Karpas-422 (cell line): Measurements from ENCODE around the gene VPS45. TPM values are rescaled to one million over a fixed set of nuclear protein-coding genes. Genes with fewer than 3 reads are reported as not detected.
A peak's percentile ranks its signal among the peaks of the same experiment; 100 is the strongest.

Source experiments
- DNase-seq: peaks from one replicate; pipeline ENCODE4 v3.0.0-alpha.2; 2015
- H2AFZ ChIP-seq: fragments of 200-600 bp; sonication (generic); 2 replicates; pipeline ENCODE4 v1.6.1; 2014; ENCODE audit warnings: antibody characterized with exemption, low read length, mixed read lengths
- H3K27ac ChIP-seq: fragments of 200-600 bp; sonication (generic); 2 replicates; pipeline ENCODE4 v1.5.1; 2014; ENCODE audit warnings: mild to moderate bottlenecking, low read length, moderate library complexity
- H3K27me3 ChIP-seq: fragments of 200-600 bp; sonication (generic); 2 replicates; pipeline ENCODE4 v1.6.1; 2014; ENCODE audit warnings: low read length, mixed read lengths
- H3K36me3 ChIP-seq: fragments of 200-600 bp; sonication (generic); 2 replicates; pipeline ENCODE4 v1.6.1; 2014; ENCODE audit warnings: low read length, mixed read lengths; ENCODE audit not compliant: insufficient read depth
- H3K4me1 ChIP-seq: fragments of 200-600 bp; sonication (generic); 2 replicates; pipeline ENCODE4 v1.6.1; 2014; ENCODE audit warnings: mild to moderate bottlenecking, low read length, mixed read lengths
- H3K4me2 ChIP-seq: fragments of 200-600 bp; sonication (generic); 2 replicates; pipeline ENCODE4 v1.6.1; 2014; ENCODE audit warnings: low read length, low read depth, mild to moderate bottlenecking; ENCODE audit not compliant: poor library complexity, severe bottlenecking
- H3K4me3 ChIP-seq: fragments of 200-600 bp; sonication (generic); 2 replicates; pipeline ENCODE4 v1.5.1; 2014; ENCODE audit warnings: mild to moderate bottlenecking, antibody characterized with exemption, low read length, mixed read lengths
- H3K79me2 ChIP-seq: fragments of 200-600 bp; sonication (generic); 2 replicates; pipeline ENCODE4 v1.6.1; 2014; ENCODE audit warnings: mild to moderate bottlenecking, low read length, mixed read lengths
- H3K9ac ChIP-seq: fragments of 200-600 bp; sonication (generic); 2 replicates; pipeline ENCODE4 v1.6.0; 2014; ENCODE audit warnings: low read length
- H3K9me2 ChIP-seq: fragments of 200-600 bp; sonication (generic), shearing (Covaris generic); replicated peaks from 2 replicates; pipeline ENCODE4 v1.6.0; 2014; ENCODE audit warnings: mild to moderate bottlenecking, low read length, moderate library complexity; ENCODE audit not compliant: insufficient read depth
- H3K9me3 ChIP-seq: fragments of 300-700, 200-600 bp; sonication (generic); 2 replicates; pipeline ENCODE4 v1.6.1; 2014; ENCODE audit warnings: low read length, mixed read lengths
- H4K20me1 ChIP-seq: fragments of 200-600 bp; sonication (generic); 2 replicates; pipeline ENCODE4 v1.6.1; 2014; ENCODE audit warnings: mild to moderate bottlenecking, antibody characterized with exemption, low read length, low read depth; ENCODE audit not compliant: insufficient read depth
- total RNA-seq: library from RNA; depleted of rRNA; stranded (reverse); fragments of >200 nt; shearing (Covaris generic); gene quantifications from 2 replicates; pipeline ENCODE4 v1.2.3, GENCODE V29; 2014; ENCODE audit warnings: low replicate concordance; rRNA removed

VPS45 gene, protein sequence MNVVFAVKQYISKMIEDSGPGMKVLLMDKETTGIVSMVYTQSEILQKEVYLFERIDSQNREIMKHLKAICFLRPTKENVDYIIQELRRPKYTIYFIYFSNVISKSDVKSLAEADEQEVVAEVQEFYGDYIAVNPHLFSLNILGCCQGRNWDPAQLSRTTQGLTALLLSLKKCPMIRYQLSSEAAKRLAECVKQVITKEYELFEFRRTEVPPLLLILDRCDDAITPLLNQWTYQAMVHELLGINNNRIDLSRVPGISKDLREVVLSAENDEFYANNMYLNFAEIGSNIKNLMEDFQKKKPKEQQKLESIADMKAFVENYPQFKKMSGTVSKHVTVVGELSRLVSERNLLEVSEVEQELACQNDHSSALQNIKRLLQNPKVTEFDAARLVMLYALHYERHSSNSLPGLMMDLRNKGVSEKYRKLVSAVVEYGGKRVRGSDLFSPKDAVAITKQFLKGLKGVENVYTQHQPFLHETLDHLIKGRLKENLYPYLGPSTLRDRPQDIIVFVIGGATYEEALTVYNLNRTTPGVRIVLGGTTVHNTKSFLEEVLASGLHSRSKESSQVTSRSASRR
- 24.9 and 39.0 TPM in 2 replicates for total RNA-seq

DNA sequence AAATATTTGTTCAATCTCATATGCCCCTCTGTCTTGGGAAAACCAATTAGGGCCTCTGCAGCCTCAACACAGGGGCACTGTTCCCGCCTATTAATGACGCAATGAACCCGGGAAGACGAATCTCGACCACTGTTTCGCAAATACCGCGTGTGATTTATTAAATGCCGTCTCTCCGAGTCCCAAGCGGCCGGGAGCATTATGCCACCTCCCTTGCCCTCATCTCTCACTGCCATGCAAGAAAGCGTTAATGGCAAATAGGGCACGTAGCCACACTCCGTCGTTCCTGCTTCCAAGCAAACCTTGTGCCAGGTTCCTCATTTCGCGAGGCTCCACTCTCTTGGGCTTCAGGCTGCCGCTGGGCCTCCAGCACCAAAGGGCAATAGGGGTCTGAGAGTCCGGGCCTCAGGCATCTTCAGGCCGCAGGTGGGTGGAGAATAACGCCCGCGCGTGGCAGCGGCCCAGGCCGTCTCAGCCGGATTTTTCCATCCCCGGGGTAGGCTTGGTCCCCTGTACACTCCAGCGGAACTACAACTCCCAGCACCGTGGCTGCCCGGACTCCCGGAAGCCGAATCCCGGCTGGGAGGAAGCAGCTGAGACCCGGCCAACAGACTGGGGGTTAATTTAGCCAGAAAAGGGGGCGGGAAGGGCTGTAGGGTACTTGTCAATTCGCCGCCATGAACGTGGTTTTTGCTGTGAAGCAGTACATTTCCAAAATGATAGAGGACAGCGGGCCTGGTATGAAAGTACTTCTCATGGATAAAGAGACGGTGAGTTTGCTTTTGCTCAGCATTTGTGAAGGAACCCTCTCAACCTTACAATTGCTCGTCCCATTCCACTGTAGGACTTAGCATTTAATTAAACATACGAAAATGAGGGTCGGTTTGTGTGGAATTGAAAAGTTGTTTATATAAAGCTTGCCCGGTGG is at the start of gene VPS45:
Gene VPS45, plus strand, starts transcription at position 593 of the 925 bp plus-strand sequence. Its CDS starts 82 bp downstream, at position 675.
- Histone ChIP-seq H3K36me3 (no peaks in the 10 kb centered on the region), H3K9me3 (no peaks in the 10 kb centered on the region), H3K4me1 (peaks cover 23% of the 10 kb centered on the region), H3K27ac (peak within 1 kb of the TSS; percentile 57), H3K4me3 (peak within 1 kb of the TSS; percentile 78), H3K4me2 (peak within 1 kb of the TSS; percentile 83), H3K27me3 (no peaks in the 10 kb centered on the region), H2AFZ (peak within 1 kb of the TSS; percentile 98), H3K9ac (peak within 1 kb of the TSS; percentile 78), H3K9me2 (no peaks in the 10 kb centered on the region), H3K79me2 (peaks cover 9% of the 10 kb centered on the region; the same call in 1 of the 2 replicates), H4K20me1 (no peaks in the 10 kb centered on the region)
- peak; percentile 95 for DNase-seq

DNA sequence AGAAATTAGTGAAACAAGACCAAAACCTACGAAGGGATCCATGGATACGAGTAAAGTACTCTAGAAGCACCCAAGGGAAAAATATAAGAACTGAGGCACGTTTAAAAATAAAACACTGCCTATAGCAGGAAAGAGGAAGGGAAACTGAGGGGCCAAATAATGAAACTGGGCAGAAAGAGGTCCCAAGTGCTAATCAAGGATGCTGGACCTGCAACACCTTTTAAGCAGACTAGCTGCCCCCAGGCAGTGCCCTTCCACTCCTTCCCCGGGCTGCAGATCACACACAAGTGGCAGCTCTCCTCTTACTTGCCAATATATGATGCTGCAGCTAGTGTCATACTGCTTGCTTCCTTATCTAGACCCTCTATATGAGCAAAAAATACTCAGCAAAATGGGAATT is 49.4 kb upstream of the VPS45 start:
- H3K4me3 ChIP-seq = no peak overlapping the region
- peak overlapping the region; percentile 36 for H3K4me2 ChIP-seq
- H3K36me3 ChIP-seq = no peaks in the 10 kb centered on the region
- no peaks in the 10 kb centered on the region for H3K9me3 ChIP-seq
- no peak overlapping the region for H3K27ac ChIP-seq
- H4K20me1 ChIP-seq = no peaks in the 10 kb centered on the region
- DNase-seq = peak; percentile 43
- no peak overlapping the region for H2AFZ ChIP-seq
- H3K4me1 ChIP-seq = peaks cover 9% of the 10 kb centered on the region
- no peaks in the 10 kb centered on the region for H3K27me3 ChIP-seq
- no peak overlapping the region for H3K9ac ChIP-seq
- H3K9me2 ChIP-seq = no peaks in the 10 kb centered on the region
- H3K79me2 ChIP-seq = no peaks in the 10 kb centered on the region

DNA sequence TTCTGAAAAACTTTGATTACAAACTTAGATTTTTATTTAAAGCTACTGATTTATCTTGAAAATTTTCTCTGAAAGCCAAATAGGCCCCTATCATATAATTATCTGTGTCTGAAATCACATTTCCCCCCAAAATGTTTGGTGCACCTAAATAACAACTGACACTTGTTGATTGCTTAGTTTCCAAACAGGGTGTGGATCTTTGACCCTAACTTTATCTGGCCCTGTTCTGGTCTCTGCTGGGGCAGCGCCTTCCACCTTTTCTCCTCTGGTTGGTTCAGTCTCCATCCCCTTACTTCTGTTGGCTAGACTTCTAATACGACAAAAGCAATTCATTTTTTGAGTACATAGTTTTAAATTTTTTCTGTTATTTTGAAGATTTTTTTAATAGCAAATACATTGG is 46.9 kb upstream of the VPS45 start:
- DNase-seq = peak; percentile 1
- Histone ChIP-seq H3K4me2 (no peak overlapping the region), H3K36me3 (no peaks in the 10 kb centered on the region), H3K9ac (no peak overlapping the region), H3K4me3 (no peak overlapping the region), H2AFZ (no peak overlapping the region), H3K79me2 (no peaks in the 10 kb centered on the region), H3K27ac (no peak overlapping the region), H3K27me3 (no peaks in the 10 kb centered on the region), H3K9me3 (no peaks in the 10 kb centered on the region), H4K20me1 (no peaks in the 10 kb centered on the region), H3K4me1 (peaks cover 9% of the 10 kb centered on the region), H3K9me2 (no peaks in the 10 kb centered on the region)

DNA sequence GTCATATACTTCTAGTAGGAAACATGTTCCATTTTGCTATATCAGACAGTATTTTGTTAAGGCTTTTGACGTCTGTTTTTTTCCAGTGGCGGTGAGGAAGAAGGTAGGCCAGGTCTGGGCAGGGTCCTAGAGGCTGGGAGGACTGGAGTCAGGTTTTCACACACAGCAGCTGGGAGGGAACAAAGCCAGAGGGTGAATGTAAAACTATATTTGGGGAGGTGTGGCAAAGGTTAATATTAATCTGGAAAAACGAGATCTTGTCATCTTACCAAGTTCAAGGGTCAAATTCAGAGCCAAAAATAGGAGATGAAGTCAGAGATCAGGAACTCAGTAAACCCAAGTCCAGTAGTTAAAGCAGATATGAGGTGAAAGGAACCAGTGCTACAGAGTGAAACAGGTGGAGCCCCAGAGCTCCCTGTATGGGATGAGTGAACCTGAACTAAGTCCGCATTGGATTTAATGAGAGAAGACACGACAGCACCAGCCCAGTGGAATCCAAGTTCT is 46.3 kb upstream of the VPS45 start:
- DNase-seq = peak; percentile 9
- Histone ChIP-seq H2AFZ (no peak overlapping the region), H3K27me3 (no peaks in the 10 kb centered on the region), H3K79me2 (no peaks in the 10 kb centered on the region), H3K27ac (no peak overlapping the region), H4K20me1 (no peaks in the 10 kb centered on the region), H3K36me3 (no peaks in the 10 kb centered on the region), H3K4me3 (no peak overlapping the region), H3K9me2 (no peaks in the 10 kb centered on the region), H3K9ac (no peak overlapping the region), H3K4me2 (no peak overlapping the region), H3K4me1 (peaks cover 9% of the 10 kb centered on the region), H3K9me3 (no peaks in the 10 kb centered on the region)

DNA sequence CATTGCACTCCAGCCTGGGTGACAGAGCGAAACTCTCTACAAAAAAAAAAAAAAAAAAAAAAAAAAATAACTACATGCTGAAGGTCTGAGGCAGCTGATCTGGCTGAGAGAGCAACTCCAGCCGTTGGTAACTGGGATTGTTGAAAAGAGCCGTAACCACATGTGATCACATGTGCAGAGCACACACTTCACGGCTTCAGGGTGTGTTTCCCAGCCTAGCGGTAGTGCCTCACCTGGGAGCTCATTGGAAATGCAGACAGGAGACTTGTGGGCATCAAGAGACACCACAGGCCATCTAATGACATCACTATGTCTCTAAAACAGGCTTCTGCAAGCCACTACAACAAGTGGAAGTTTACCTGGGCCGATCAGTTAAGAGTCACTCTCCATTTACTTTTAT is 45.2 kb upstream of the VPS45 start:
- peaks cover 9% of the 10 kb centered on the region for H3K4me1 ChIP-seq
- H3K9ac ChIP-seq = no peak overlapping the region
- no peaks in the 10 kb centered on the region for H3K9me2 ChIP-seq
- no peak overlapping the region for H2AFZ ChIP-seq
- H3K27me3 ChIP-seq = no peaks in the 10 kb centered on the region
- H3K27ac ChIP-seq = no peak overlapping the region
- no peaks in the 10 kb centered on the region for H3K79me2 ChIP-seq
- H3K4me3 ChIP-seq = no peak overlapping the region
- H3K9me3 ChIP-seq = no peaks in the 10 kb centered on the region
- H4K20me1 ChIP-seq = no peaks in the 10 kb centered on the region
- DNase-seq = peak; percentile 7
- H3K4me2 ChIP-seq = no peak overlapping the region
- no peaks in the 10 kb centered on the region for H3K36me3 ChIP-seq

DNA sequence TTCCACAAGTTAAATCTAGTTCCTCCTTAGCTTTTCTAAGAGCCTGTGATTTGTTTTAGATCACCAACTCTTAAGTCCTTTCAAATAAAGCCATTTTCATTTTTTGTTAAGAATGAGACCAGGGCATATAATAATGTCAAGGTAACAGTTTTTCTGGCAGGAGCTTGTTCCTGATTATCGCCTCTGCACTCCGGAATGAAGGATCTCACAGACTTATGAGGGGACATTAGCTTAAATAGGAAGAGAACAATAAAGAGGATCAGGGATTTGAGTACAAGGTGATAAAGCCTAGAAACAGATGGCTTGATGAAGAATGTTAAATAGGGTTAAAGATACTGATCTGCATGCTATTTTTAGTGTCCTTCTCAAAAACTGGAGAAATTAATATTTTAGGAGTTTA is 43.4 kb upstream of the VPS45 start:
- Histone ChIP-seq H3K27ac (no peak overlapping the region), H3K79me2 (no peaks in the 10 kb centered on the region), H3K9me2 (no peaks in the 10 kb centered on the region), H3K4me3 (no peak overlapping the region), H4K20me1 (no peaks in the 10 kb centered on the region), H3K9ac (no peak overlapping the region), H3K36me3 (no peaks in the 10 kb centered on the region), H3K4me2 (no peak overlapping the region), H2AFZ (no peak overlapping the region), H3K27me3 (no peaks in the 10 kb centered on the region), H3K9me3 (no peaks in the 10 kb centered on the region), H3K4me1 (no peaks in the 10 kb centered on the region)
- peak; percentile 30 for DNase-seq

DNA sequence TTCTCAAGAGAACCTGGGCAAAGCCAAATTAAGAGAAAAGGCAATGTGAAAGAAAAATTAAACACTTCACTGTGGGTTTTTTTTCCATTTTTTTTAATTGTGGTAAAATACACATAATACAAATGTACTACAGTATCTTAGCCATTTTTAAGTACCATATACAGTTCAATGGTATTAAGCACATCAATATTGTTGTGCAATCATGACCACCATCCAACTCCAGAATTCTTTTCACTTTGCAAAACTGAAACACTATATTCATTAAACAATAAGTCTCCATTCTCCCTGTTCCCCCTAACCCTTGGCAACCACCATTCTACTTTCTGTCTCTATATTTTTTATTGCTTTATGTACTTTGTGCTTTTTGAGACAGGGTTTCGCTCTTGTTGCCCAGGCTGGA is 39.3 kb upstream of the VPS45 start:
- no peak overlapping the region for H3K4me3 ChIP-seq
- no peaks in the 10 kb centered on the region for H4K20me1 ChIP-seq
- H2AFZ ChIP-seq = no peak overlapping the region
- H3K4me2 ChIP-seq = no peak overlapping the region
- DNase-seq = peak; percentile 9
- no peaks in the 10 kb centered on the region for H3K4me1 ChIP-seq
- H3K27ac ChIP-seq = no peak overlapping the region
- no peaks in the 10 kb centered on the region for H3K36me3 ChIP-seq
- no peaks in the 10 kb centered on the region for H3K9me3 ChIP-seq
- H3K79me2 ChIP-seq = no peaks in the 10 kb centered on the region
- H3K9ac ChIP-seq = no peak overlapping the region
- no peaks in the 10 kb centered on the region for H3K9me2 ChIP-seq
- H3K27me3 ChIP-seq = no peaks in the 10 kb centered on the region

DNA sequence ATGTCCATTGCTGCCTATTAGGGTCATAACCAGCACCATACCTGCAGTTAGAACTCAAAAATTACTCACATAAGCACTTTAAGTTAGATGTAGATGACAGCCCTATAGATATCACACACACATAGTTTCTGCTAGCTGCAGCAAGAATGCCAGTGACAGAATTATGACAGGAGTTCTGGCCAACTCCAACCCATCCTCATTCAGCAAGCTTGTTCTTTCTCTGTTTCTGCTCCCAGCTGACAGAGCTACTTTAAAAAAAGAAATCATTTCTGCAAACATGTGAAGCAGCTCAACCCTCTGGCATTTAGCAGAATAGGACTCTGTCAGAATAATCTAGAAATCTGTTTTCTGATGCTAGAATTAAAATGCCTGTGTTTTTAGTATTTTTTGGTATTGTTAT is 33.2 kb upstream of the VPS45 start:
- no peaks in the 10 kb centered on the region for H3K9me3 ChIP-seq
- H3K36me3 ChIP-seq = no peaks in the 10 kb centered on the region
- no peak overlapping the region for H3K4me3 ChIP-seq
- no peaks in the 10 kb centered on the region for H4K20me1 ChIP-seq
- H3K4me1 ChIP-seq = no peaks in the 10 kb centered on the region
- H2AFZ ChIP-seq = no peak overlapping the region
- no peaks in the 10 kb centered on the region for H3K27me3 ChIP-seq
- H3K4me2 ChIP-seq = no peak overlapping the region
- no peaks in the 10 kb centered on the region for H3K79me2 ChIP-seq
- no peaks in the 10 kb centered on the region for H3K9me2 ChIP-seq
- DNase-seq = no peak
- H3K27ac ChIP-seq = no peak overlapping the region
- H3K9ac ChIP-seq = no peak overlapping the region
